IMR-90 (cell line): ENCODE results near the gene FOXR1. TPM values are rescaled to one million over a fixed set of nuclear protein-coding genes. Genes with fewer than 3 reads are reported as not detected.

Source experiments
- ATAC-seq: fragments of 200-7000 bp; cut with Tn5 transposase; 2 replicates; pipeline ENCODE4 v1.9.1; 2020; ENCODE audit warnings: low read depth, mild to moderate bottlenecking, moderate library complexity
- BruUV-seq: library from RNA; stranded (reverse); fragments of 400-500 nt; replicated peaks from 2 replicates; lab custom pipeline; 2021; lab: Mats Ljungman, UMichigan
- CTCF ChIA-PET: fragments of 300-600 bp; formaldehyde crosslinking; extraction: SDS; loops from one replicate; lab custom pipeline; 2021; ENCODE audit warnings: antibody characterized with exemption; lab: Yijun Ruan, JAX
- POLR2A ChIA-PET: fragments of 300-600 bp; sonication (Branson Sonifier 250); formaldehyde crosslinking; loops from one replicate; lab custom pipeline; 2022; ENCODE audit warnings: antibody characterized with exemption; ENCODE audit not compliant: unreplicated experiment; lab: Charles Lee
- DNase-seq: peaks from one replicate; pipeline ENCODE4 v3.0.0; 2013
- H2AFZ ChIP-seq: replicated peaks from 2 replicates; pipeline ENCODE3; 2013; ENCODE audit warnings: low read length, mild to moderate bottlenecking; ENCODE audit not compliant: poor library complexity
- H2AK5ac ChIP-seq: 2 replicates; pipeline ENCODE4 v1.6.1; 2013; ENCODE audit warnings: low read depth, low read length, inconsistent platforms
- H2AK9ac ChIP-seq: replicated peaks from 2 replicates; pipeline ENCODE3; 2013; ENCODE audit warnings: mild to moderate bottlenecking, low read depth, low read length, moderate library complexity; ENCODE audit not compliant: poor library complexity
- H2BK120ac ChIP-seq: 2 replicates; pipeline ENCODE4 v1.6.1; 2013; ENCODE audit warnings: low read depth, low read length, inconsistent platforms
- H2BK15ac ChIP-seq: 3 replicates; pipeline ENCODE4 v1.6.1; 2013; ENCODE audit warnings: low read depth, low read length, inconsistent platforms
- H2BK20ac ChIP-seq: 2 replicates; pipeline ENCODE4 v1.6.1; 2013; ENCODE audit warnings: low read depth, mild to moderate bottlenecking, inconsistent platforms, low read length, moderate library complexity
- H2BK5ac ChIP-seq: 2 replicates; pipeline ENCODE4 v1.6.1; 2013; ENCODE audit warnings: mild to moderate bottlenecking, low read depth, low read length, inconsistent platforms; ENCODE audit not compliant: poor library complexity, severe bottlenecking
- H3K14ac ChIP-seq: replicated peaks from 2 replicates; pipeline ENCODE4 v1.6.1; 2013; ENCODE audit warnings: low read depth, low read length, inconsistent platforms
- H3K18ac ChIP-seq: 2 replicates; pipeline ENCODE4 v1.6.1; 2013; ENCODE audit warnings: low read depth, low read length, control low read depth
- H3K23ac ChIP-seq: 2 replicates; pipeline ENCODE4 v1.6.1; 2013; ENCODE audit warnings: low read depth, low read length, inconsistent platforms
- H3K27ac ChIP-seq: 2 replicates; pipeline ENCODE4 v1.5.1; 2013; ENCODE audit warnings: mild to moderate bottlenecking, control low read depth, low read length; ENCODE audit not compliant: insufficient read depth
- H3K27me3 ChIP-seq: 2 replicates; pipeline ENCODE4 v1.6.1; 2013; ENCODE audit warnings: low read length; ENCODE audit not compliant: control insufficient read depth, insufficient read depth
- H3K36me3 ChIP-seq: 2 replicates; pipeline ENCODE4 v1.6.1; 2013; ENCODE audit warnings: low read length, mixed read lengths; ENCODE audit not compliant: control insufficient read depth, insufficient read depth
- H3K4ac ChIP-seq: 2 replicates; pipeline ENCODE4 v1.6.1; 2013; ENCODE audit warnings: low read depth, low read length, inconsistent platforms
- H3K4me1 ChIP-seq: 2 replicates; pipeline ENCODE4 v1.6.1; 2013; ENCODE audit warnings: low read length, mixed read lengths; ENCODE audit not compliant: control insufficient read depth, insufficient read depth
- H3K4me2 ChIP-seq: 2 replicates; pipeline ENCODE4 v1.6.1; 2013; ENCODE audit warnings: low read depth, mild to moderate bottlenecking, control low read depth, low read length, moderate library complexity
- H3K4me3 ChIP-seq: 2 replicates; pipeline ENCODE4 v1.5.1; 2013; ENCODE audit warnings: low read depth, mild to moderate bottlenecking, control low read depth, low read length, moderate library complexity; ENCODE audit not compliant: insufficient read depth
- H3K56ac ChIP-seq: 2 replicates; pipeline ENCODE4 v1.6.1; 2013; ENCODE audit warnings: low read length, inconsistent platforms; ENCODE audit not compliant: insufficient read depth; ENCODE audit errors: extremely low read depth
- H3K79me1 ChIP-seq, 2 experiments: 2 replicates each; pipeline ENCODE4 v1.6.1; 2013; ENCODE audit warnings: low read length in 2 of 2, inconsistent platforms in 1 of 2, low read depth in 1 of 2
- H3K9ac ChIP-seq: 2 replicates; pipeline ENCODE4 v1.6.1; 2013; ENCODE audit warnings: low read depth, low read length, control low read depth
- H3K9me1 ChIP-seq: 2 replicates; pipeline ENCODE4 v1.6.1; 2013; ENCODE audit warnings: low read length, inconsistent platforms; ENCODE audit not compliant: insufficient read depth
- H3K9me3 ChIP-seq: 2 replicates; pipeline ENCODE4 v1.6.1; 2013; ENCODE audit warnings: low read length; ENCODE audit not compliant: control insufficient read depth, insufficient read depth
- H4K20me1 ChIP-seq: 2 replicates; pipeline ENCODE4 v1.6.1; 2013; ENCODE audit warnings: low read length, inconsistent platforms; ENCODE audit not compliant: insufficient read depth
- H4K5ac ChIP-seq: 2 replicates; pipeline ENCODE4 v1.6.1; 2013; ENCODE audit warnings: mild to moderate bottlenecking, low read depth, low read length, control low read depth
- H4K8ac ChIP-seq, 2 experiments: 2 replicates each; pipeline ENCODE4 v1.6.1; 2013; ENCODE audit warnings: low read depth in 2 of 2, low read length in 2 of 2, control low read depth in 1 of 2, inconsistent platforms in 1 of 2
- H4K91ac ChIP-seq: 2 replicates; pipeline ENCODE4 v1.6.1; 2013; ENCODE audit warnings: low read depth, low read length, inconsistent platforms; ENCODE audit not compliant: insufficient read depth
- BHLHE40 ChIP-seq: fragments of 150-350 bp; IDR thresholded peaks from 2 replicates; pipeline ENCODE4 v1.6.1; 2016; ENCODE audit warnings: mild to moderate bottlenecking, low read depth, low read length
- CEBPB ChIP-seq: IDR thresholded peaks from 2 replicates; pipeline ENCODE4 v1.6.1; 2012; ENCODE audit warnings: low read depth, low read length, improper control_type of control experiment
- CHD1 ChIP-seq: IDR thresholded peaks from 2 replicates; pipeline ENCODE4 v1.6.1; 2012; ENCODE audit warnings: low read depth, low read length, improper control_type of control experiment
- CTCF ChIP-seq: conservative IDR thresholded peaks from 2 replicates; pipeline ENCODE4 v1.5.1; 2012; ENCODE audit warnings: mild to moderate bottlenecking, low read depth, low read length, improper control_type of control experiment
- ELK1 ChIP-seq: fragments of 150-350 bp; IDR thresholded peaks from 2 replicates; pipeline ENCODE4 v1.6.1; 2016; ENCODE audit warnings: low read depth, mild to moderate bottlenecking, low read length, moderate library complexity, borderline replicate concordance
- FOS ChIP-seq: fragments of 150-350 bp; IDR thresholded peaks from 2 replicates; pipeline ENCODE4 v1.6.1; 2016; ENCODE audit warnings: low read depth, low read length
- MAFK ChIP-seq: IDR thresholded peaks from 2 replicates; pipeline ENCODE4 v1.6.1; 2012; ENCODE audit warnings: low read depth, low read length, improper control_type of control experiment
- MAZ ChIP-seq: IDR thresholded peaks from 2 replicates; pipeline ENCODE4 v1.6.1; 2012; ENCODE audit warnings: low read depth, mild to moderate bottlenecking, low read length, improper control_type of control experiment, moderate library complexity, borderline replicate concordance
- MXI1 ChIP-seq: IDR thresholded peaks from 2 replicates; pipeline ENCODE4 v1.6.1; 2012; ENCODE audit warnings: low read depth, mild to moderate bottlenecking, low read length, moderate library complexity, borderline replicate concordance
- NFE2L2 ChIP-seq: fragments of 150-350 bp; IDR thresholded peaks from 2 replicates; pipeline ENCODE4 v1.6.1; 2016; ENCODE audit warnings: low read depth, mild to moderate bottlenecking, low read length
- POLR2A ChIP-seq: IDR thresholded peaks from 2 replicates; pipeline ENCODE4 v1.6.1; 2012; ENCODE audit warnings: mild to moderate bottlenecking, low read depth, low read length
- RAD21 ChIP-seq: IDR thresholded peaks from 2 replicates; pipeline ENCODE4 v1.6.1; 2012; ENCODE audit warnings: low read length, improper control_type of control experiment
- RCOR1 ChIP-seq: IDR thresholded peaks from 2 replicates; pipeline ENCODE4 v1.6.1; 2012; ENCODE audit warnings: mild to moderate bottlenecking, low read length, improper control_type of control experiment; ENCODE audit not compliant: insufficient replicate concordance
- RFX5 ChIP-seq: IDR thresholded peaks from 2 replicates; pipeline ENCODE4 v1.8.0; 2012; ENCODE audit warnings: low read depth, mild to moderate bottlenecking, low read length, moderate library complexity
- SMC3 ChIP-seq: fragments of 150-350 bp; IDR thresholded peaks from 2 replicates; pipeline ENCODE4 v1.6.1; 2016; ENCODE audit warnings: low read depth, mild to moderate bottlenecking, antibody characterized with exemption, low read length, moderate library complexity
- USF2 ChIP-seq: fragments of 150-350 bp; IDR thresholded peaks from 2 replicates; pipeline ENCODE4 v1.6.1; 2017; ENCODE audit warnings: mild to moderate bottlenecking, antibody characterized with exemption, low read length, low read depth
- WGBS, 2 experiments: methylation state at CpG; one replicate each; pipeline versions ENCODE4 v1.1.5 to v1.1.7; 2013; ENCODE audit warnings: missing lambda C conversion rate in 2 of 2; ENCODE audit not compliant: insufficient read length in 1 of 2; ENCODE audit errors: extremely low coverage in 2 of 2; 5-methylcytosine and 5-hydroxymethylcytosine counted together
- dilution Hi-C: fragments of 300-500 bp; cut with HindIII; formaldehyde crosslinking; loops from one replicate; pipeline ENCODE4 v1.14.3; 2018; ENCODE audit warnings: low sequenced_read_pairs; ENCODE audit not compliant: unreplicated experiment
- in situ Hi-C: fragments of 300-500 bp; cut with MboI; formaldehyde crosslinking; loops from 3 replicates; pipeline ENCODE4 v1.14.3; 2019; ENCODE audit warnings: low sequenced_read_pairs, inconsistent platforms, mixed read lengths
- intact Hi-C: fragments of 100-400 bp; cut with micrococcal nuclease; formaldehyde crosslinking; loops from 2 replicates; pipeline ENCODE4 v1.10.0; 2022
- polyA plus RNA-seq, 3 experiments: library from polyadenylated mRNA; depleted of rRNA; stranded (reverse); fragments of >200 nt; gene quantifications; 2 replicates each; pipeline ENCODE4 v1.2.3, GENCODE V29; 2012; ENCODE audit warnings: low replicate concordance in 1 of 3
- total RNA-seq: library from RNA; depleted of rRNA; stranded (reverse); fragments of >200 nt; gene quantifications from 2 replicates; pipeline ENCODE4 v1.2.3, GENCODE V29; 2012

The FOXR1 gene
- total and polyA plus RNA-seq, 2 of the 4 experiments (the other 2 are of a cell fraction) = not detected

DNA sequence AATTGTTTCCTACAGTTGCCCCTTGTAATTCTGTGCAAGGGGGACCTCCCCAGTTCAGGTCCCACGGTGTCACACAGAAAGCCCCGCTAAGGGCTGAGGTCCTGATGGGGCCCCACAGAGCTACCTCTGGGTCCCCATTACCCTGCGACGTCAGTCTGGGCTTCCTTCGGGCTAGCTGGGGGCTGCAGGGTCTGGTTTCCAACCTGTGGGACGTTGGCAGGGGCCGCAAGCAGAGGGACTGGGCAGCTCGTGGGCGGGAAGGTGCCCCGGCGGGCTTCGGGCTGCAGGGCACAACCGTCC, 58.4 kb downstream of the FOXR1 start:
- Histone ChIP-seq H3K56ac (no peak overlapping the region), H3K27ac (no peak overlapping the region; the same call in 1 of the 2 replicates), H3K4ac (no peak overlapping the region; the same call in 1 of the 2 replicates), H2AFZ (peak overlapping the region; percentile 99), H3K9me1 (no peaks in the 10 kb centered on the region; the same call in 1 of the 2 replicates), H3K27me3 (no peaks in the 10 kb centered on the region), H4K8ac (peak overlapping the region in 1 of 2 experiments; percentile 18; a peak in 1 of 4 replicates), H2BK15ac (no peak overlapping the region), H4K5ac (no peak overlapping the region), H3K14ac (peak overlapping the region; percentile 15; the same call in 1 of the 2 replicates), H2AK5ac (no peak overlapping the region), H3K18ac (no peak overlapping the region), H3K9me3 (no peaks in the 10 kb centered on the region), H3K79me1 (peaks cover 4 to 21% of the 10 kb centered on the region in 2 experiments; a peak in 3 of 4 replicates), H2AK9ac (peak overlapping the region; percentile 77), H3K9ac (peak overlapping the region; percentile 47), H3K4me2 (peak overlapping the region; percentile 76), H2BK5ac (no peak overlapping the region), H2BK20ac (no peak overlapping the region), H3K23ac (peak overlapping the region; percentile 51; the same call in 1 of the 2 replicates), H2BK120ac (no peak overlapping the region), H4K91ac (no peak overlapping the region), H3K4me1 (no peaks in the 10 kb centered on the region), H4K20me1 (no peaks in the 10 kb centered on the region; the same call in 1 of the 2 replicates), H3K4me3 (peak overlapping the region; percentile 65), H3K36me3 (peaks cover 8% of the 10 kb centered on the region)
- CTCF ChIA-PET = no interaction called here
- intact Hi-C loops = no loop called here
- in situ Hi-C loops = no loop called here
- POLR2A ChIA-PET = no interaction called here
- no peak for ATAC-seq
- DNase-seq = no peak
- dilution Hi-C loops = no loop called here
- no TSS peak for BruUV-seq
- 0% methylated on average over 2 of the region's 13 CpGs; no CpG with 5 or more reads in 1 of the 2 experiments for WGBS, 2 experiments
- TF ChIP-seq BHLHE40 (no peak), MAFK (no peak), ELK1 (no peak), RFX5 (no peak), CTCF (no peak), CHD1 (no peak), MXI1 (no peak), FOS (no peak), MAZ (no peak), SMC3 (no peak), NFE2L2 (no peak), RAD21 (no peak), USF2 (no peak), RCOR1 (no peak), POLR2A (no peak), CEBPB (no peak)
